EL (cell line): ENCODE measurements around the gene HNRNPUL1.
A peak's percentile ranks its signal among the peaks of the same experiment; 100 is the strongest.
"Not testable (repeated sequence)": the region's sequence is repeated elsewhere in the genome, so short reads cannot be mapped to it uniquely, and the experiment has no call there.

Experiments
- DNase-seq: peaks from one replicate; pipeline ENCODE4 v3.0.0-alpha.2; 2016

The HNRNPUL1 gene

DNA sequence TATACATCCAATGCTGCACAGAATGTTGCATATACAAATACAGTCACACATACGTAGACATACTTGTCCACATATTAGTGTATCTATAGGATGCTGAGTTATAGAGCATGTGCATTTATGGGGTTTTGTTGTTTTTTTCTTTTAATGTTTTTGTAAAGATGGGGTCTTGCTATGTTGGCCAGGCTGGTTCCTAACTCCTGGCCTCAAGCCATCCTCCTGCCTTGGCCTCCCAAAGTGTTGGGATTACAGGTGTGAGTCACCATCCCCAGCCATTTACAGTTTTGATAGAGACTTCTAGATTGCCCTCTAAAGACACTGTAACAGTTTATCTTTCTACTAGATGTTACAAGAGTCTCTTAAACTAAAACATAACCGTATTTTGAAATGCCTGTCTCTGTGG, 14.3 kb downstream of the HNRNPUL1 start:
- DNase-seq: no peak

DNA sequence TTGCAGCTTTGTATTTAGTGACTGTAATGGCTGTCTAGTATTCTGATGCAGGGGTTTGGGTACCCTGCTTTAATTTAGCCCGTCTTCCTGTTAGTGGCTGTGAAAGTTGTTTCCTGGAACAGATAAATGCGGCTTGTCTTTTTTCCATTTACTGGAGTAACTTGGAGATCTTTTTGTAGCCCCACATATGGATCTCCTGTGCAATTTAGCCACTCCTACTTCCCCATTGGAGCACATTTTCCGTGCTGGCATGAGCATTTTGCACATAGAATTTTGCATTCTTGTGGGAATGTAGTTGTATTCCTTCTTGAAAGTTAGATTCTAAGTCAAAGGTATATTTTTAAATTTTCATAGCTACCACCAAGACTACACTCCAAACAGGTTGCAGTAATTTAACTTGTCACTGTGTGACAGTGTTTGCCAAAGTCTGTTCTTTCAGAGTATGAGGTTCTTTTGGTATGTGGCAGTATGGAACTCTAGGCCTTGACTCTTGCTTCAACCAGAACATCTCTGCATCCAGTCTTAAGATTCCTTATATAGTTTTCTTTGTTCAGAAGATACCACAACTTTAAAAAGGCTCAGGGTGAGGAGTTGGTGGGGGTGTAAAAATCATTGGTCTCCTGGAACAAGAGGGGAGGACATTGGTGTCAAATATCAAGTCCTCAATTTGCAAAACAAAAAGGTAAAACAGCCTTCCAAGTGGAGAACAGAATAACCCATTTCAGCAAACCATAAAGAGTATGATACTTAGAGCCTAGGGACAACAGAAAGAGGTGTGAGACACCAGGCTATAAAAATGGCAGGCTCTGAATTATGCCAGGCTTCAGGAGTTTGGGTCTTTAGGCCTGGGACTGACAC, 24.7 kb downstream of the HNRNPUL1 start:
- no peak for DNase-seq

DNA sequence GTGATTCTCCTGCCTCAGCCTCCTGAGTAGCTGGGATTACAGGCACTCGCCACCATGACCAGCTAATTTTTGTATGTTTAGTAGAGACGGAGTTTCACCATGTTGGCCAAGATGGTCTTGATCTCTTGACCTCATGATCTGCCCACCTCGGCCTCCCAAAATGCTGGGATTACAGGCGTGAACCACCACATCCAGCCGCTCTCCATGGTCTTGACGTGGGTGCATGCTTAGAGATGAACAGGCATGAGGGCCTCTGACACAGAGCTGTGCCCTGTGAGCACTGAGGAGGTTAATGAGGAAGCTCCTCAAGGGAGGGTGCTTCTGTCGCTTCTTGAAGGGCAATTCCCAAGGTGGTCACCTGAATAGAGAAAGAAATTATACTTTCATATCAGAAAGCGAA, 25.6 kb downstream of the HNRNPUL1 start:
- not testable (repeated sequence) for DNase-seq

DNA sequence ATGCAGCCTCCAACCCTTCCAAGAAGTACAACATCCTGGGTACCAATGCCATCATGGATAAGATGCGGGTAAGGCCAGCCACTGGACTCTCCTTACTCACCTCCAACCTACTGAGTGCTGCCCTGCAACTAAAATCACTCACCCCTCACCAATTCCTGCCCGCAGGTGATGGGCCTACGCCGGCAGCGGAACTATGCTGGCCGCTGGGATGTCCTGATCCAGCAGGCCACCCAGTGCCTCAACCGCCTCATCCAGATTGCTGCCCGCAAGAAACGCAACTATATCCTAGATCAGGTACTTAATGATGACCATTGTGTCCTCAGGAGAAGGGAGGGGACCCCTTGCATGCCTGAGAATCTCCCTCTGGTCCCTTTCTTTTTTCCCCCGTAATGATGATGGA, 30.2 kb downstream of the HNRNPUL1 start:
- DNase-seq: no peak

DNA sequence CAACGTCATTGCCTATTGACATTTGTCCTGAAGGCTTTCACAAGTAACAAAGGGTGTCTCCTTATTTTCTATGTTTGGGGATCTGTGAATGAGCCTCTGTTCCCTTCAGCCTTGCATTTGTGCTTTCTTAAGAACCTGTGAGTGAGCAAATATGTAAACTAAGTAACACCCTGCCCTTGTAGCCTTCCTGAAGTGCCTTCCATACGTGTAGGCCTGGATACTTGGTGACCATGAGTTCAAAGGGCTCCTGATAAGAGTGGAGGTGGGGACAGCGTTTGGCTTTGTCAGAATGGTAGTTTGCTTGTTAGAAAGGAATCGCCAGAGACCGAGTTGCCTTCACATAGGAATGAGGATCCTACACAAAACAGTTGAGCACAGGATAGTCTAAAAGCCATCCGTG, 31.3 kb downstream of the HNRNPUL1 start:
- no peak for DNase-seq

DNA sequence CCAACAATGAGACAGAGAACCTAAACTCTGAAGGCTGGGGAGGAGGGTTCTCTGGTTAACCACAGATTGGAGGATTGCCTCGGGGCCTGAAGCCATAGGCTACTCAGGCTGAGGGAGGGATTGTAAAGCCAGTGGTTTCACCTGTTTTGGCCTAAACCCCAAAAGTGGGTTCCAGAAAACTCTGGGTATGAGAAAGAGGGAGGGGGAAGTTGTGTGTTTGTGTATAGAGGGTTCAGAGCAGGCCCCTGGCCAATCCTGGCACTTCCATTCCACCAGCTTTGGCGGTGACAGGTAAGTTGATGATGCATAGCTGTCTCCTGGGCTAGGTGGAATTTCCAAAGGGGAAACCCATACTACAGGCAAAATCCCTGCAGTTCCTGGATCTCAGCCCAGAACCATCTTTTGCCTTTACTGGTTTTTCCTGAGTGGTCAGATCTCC, 32.3 kb downstream of the HNRNPUL1 start:
- no peak for DNase-seq

DNA sequence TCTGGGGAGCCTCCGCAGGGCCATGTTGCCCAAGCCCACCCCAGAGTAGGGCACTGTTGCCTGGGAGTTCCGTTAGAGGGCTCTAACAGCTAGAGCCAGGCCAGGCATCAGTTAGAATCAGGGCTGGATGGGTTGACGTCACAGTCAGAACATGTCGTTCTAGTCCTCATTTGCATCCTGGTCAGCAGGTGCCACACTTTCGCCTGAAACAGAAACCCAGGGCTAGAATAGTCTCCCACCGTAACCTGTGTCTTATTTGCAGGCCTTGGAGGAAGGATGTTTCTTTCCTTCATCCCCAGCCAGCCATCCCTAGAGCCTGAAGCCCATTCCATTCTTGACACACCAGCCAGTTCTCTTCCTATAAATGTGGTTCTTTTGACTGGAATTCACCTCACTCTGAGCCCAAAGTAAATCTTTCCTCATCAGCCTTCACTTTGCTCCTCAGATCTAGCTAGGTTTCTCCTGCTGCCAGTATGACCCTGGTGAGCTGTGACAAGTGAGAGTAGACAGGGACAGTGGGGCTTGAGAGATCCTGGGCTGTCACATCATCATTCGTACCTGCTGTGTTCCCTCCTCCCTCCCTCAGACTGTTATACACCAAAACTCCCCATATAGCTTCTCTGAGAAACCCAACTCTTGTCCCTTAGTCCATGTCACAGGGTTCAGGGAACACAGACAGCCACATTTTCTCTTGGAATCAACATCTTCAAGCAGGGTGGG, 33.6 kb downstream of the HNRNPUL1 start:
- DNase-seq: no peak

DNA sequence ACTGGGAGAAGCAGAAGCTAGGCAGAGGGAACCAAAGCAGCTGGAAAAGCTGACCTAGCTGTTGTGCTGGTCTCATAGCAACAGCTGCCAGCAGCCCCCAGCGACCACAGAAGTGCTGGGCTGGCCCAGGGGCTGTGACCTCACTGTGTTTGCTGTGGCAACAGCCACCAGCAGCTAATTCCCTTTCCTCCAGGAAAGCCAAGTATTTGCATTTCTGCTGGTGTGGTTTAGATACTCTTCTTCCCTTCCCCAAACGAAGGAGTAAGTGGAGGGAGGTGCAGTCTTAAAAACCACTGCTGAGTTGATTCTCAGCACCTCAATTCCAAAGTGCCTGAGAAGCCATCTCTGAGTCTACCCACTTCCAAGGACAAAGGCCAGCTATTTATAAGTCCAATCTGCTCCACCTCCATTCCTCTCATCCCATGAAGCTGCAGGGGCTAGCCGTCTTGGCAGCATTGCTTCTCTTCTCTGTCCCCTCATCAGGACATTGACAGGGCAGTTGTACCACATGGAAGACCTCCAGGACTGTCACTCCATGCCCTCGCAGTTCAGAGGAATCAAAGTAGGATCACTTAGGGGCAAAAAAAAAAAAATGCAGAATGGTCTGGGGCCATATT, 34.3 kb downstream of the HNRNPUL1 start:
- peak; percentile 44 for DNase-seq

DNA sequence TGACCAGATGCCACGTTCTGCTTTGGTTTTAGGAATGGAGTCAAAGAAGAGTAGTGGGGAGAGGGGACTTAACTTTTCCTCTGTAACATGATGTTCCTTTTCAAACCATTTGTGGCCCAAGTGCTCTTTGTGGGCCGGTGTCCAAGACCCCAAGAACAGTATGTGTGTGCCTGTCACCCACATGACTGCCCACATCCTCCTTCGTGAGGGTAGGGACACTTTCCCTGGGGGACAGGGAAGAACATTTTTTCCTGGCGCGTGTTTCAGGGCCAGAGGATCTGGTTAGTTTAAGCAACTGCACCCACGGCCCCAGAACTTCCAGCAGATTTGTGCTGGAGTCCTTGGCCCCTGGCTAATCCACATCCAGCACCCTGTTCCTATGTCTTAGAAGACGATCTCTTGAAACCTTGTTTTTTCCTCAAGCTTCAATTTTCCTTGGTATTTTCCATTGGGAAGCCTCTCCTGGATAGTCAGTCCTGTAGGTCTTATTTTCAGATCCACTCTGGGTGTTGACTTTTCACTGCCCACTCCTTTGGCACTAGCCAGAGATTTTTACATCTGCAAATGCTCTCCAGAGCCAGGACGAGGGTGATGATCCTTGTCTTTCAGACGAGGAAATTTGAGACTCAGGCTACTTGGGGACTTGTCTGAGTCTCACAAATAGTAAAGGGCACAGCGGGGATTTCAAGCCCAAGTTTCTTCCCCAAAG, 35.0 kb downstream of the HNRNPUL1 start:
- no peak for DNase-seq

DNA sequence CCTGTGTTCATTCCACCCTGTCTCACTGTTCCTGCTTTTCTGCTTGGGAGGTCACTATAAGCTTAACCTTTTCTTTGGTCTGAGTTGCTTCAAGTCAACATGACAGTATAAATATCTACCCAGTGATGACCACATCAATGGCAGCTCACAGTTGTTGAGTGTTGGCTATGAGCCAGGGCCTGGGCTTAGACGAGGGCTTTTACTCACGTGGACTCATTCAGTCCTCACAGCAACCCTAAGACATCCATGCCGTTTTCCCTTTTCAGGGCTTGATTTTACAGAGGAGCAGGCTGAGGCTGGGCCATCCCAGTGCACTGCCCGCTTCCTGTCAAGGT, 35.5 kb downstream of the HNRNPUL1 start:
- peak; percentile 53 for DNase-seq

DNA sequence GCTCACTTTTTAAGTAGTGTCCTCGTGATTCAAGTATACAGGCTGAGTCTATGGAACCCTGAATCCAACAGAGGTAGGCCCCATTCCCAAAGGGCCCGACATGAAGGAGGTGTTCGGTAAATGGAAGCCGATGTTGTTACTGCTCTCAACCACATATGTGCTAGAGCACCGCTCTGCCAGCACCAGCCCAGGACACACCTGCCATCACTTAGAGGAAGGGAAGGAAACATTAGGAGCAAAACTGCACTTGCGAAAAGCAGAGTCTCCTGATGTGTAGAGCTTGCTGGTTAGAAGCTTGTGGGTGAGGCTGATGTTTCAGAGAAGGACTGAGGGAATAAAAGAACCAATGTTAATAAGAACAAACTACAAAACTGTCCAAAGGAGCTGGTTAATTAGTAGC, 36.4 kb downstream of the HNRNPUL1 start:
- DNase-seq: no peak

DNA sequence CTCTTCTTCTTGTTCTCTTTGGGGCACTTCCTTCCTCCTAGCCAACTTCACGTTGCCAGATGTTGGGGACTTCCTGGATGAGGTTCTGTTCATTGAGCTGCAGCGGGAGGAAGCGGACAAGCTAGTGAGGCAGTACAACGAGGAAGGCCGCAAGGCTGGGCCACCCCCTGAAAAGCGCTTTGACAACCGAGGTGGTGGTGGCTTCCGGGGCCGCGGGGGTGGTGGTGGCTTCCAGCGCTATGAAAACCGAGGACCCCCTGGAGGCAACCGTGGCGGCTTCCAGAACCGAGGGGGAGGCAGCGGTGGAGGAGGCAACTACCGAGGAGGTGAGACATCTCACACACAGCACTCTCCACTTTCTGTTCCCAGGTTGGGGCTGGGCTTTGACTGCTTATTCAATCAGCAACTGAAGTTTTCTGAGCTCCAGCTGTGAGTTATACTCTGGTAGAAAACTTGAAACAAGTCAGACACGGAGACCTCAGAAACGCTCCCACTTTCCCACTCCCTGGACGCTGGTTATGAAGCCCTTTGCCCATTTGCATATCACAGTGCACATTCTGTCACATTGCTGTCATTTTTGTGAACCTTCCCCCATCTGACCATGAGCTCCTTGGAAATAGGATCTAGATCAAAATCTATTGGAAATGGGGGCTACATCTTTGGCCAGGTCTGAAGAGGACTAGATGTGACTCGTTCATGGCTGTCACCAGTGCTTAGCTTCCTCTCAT, 38.6 kb downstream of the HNRNPUL1 start:
- no peak for DNase-seq

DNA sequence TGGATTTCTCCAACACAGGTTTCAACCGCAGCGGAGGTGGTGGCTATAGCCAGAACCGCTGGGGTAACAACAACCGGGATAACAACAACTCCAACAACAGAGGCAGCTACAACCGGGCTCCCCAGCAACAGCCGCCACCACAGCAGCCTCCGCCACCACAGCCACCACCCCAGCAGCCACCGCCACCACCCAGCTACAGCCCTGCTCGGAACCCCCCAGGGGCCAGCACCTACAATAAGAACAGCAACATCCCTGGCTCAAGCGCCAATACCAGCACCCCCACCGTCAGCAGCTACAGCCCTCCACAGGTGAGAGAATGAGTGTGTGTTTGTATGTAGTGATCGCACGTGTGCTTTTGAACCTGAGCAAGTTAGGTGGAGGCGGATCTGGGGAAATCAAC, 39.8 kb downstream of the HNRNPUL1 start:
- no peak for DNase-seq

DNA sequence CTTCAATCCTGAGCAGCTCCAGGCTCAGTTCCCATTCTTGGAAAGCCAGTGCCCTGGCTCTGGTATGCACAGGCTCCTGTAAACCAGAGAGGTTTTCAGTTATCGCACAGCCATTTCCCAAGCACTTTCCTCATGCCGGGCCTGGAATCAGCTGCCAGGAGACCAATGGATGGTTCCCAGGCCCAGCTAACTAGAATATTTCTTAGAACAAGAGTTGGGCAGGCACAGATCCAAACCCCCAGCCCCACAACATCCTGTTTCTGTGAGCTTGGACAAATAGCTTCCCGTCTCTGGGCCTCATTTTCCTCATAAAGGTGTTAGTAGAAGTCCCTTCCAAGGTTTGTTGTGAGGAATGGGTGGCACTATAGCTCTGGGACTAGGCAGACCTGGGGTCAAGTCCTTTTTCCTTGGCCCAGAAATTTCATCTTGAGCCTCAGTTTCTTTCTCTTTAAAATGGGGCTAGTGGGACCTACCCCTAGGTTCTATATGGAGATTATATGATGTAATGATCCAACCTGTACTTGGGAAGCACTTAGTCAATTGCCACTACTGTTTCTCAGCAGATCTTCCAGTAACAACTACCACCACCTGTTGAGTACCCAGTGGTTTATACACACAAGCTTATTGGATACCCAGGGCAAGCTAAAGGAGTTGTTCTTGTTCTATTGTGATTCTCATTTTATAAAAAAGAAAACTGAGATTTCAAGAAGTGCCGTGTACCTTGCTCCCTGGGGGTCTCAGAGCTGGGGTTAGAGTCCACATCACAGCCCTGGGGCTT, 40.7 kb downstream of the HNRNPUL1 start:
- DNase-seq: no peak

DNA sequence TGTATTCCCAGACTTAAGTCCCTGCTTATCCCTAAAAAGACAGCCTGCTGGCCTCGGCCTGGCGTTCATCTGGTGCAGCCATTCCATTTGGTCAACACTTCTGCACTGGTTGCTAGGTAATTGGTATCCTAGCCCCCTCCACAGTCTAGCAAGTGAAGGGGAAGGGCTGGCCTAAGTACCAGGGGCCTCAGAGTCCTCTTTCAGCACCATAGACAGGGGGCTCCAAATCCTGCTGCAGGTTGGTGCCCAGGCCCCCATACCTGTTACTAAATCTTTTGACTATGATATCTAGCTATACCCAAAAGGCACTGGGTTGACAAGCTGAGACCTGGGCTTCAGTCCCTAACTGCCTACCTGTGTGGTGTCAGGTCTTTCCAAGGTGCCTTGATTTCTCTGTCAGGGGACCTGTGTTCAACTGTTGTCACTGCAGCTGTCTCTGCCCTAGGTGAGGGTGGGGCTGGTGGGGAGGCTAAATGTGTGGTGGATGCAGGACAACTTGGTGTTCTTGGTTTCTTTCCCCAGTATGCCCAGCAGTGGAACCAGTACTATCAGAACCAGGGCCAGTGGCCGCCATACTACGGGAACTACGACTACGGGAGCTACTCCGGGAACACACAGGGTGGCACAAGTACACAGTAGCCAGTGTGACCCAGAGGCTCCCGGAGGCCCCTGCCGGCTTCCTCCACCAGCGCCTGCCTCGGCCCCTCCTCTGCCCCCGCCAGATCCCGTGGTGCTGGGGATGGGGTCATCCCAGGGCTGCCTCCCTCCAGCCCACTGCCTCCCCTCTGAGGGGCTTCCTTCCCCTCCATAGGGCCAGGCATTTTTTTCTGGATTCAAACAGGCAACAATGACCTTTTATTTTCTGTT, 42.0 kb downstream of the HNRNPUL1 start:
- no peak for DNase-seq

DNA sequence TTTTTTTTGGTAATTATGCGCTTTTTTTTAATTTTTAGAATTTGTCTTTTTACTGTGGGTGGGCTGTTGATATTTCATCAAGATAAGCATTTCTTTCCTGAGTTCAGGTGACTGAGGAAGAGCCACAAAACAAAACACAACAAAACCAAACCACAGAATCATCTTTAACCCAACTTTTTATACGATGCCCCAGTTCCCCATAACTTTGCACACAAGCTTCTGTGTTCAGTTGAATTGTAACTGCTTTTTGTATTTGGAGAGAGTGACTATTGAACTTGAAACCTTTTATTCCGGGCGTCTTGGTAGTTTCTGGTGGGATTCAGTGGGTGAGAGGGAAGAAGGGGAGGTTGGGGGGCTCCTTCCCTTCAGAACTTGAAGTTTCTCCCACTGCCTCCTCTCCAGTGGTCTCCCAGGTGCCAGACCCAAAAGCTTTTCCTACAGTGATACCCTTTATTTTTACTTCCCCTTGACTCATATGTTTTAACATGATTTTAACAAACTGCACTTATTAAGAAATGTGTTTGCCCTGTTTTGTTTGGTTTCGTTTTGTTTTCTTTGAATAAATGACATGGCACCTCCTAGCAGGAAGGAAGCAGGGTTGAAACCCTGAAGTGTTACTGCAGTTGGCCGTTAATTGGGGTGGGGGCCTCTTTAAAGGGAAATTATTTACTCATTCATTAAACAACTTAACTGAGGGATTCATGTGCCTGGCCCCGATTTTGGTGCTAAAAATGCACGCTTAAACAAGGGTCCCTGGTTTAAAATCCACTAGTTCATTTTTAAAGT, 43.1 kb downstream of the HNRNPUL1 start:
- no peak for DNase-seq

DNA sequence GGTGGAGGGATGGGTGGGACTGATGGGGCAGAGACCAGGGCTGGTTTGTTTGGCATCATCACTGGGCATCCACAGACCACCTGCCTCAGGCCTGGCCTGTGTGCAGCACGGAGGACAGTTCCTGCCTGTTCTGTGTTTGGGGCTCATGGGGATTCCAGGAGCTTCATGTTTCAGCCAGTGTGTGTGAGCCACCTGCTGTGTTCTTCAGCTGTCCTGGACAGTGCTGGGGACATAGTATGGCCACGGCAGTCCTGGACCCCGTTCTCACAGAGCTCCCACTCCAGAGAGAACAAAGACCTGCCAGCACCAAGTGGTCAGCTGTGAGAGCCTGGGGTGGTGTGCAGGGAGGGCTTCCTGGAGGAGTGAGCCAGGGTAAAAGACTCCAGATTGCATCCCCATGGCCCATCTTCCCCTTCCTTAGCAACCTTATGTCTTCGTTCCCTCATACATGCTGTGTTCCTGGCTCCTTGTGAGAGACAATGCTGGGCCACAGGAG, 43.8 kb downstream of the HNRNPUL1 start:
- no peak for DNase-seq

DNA sequence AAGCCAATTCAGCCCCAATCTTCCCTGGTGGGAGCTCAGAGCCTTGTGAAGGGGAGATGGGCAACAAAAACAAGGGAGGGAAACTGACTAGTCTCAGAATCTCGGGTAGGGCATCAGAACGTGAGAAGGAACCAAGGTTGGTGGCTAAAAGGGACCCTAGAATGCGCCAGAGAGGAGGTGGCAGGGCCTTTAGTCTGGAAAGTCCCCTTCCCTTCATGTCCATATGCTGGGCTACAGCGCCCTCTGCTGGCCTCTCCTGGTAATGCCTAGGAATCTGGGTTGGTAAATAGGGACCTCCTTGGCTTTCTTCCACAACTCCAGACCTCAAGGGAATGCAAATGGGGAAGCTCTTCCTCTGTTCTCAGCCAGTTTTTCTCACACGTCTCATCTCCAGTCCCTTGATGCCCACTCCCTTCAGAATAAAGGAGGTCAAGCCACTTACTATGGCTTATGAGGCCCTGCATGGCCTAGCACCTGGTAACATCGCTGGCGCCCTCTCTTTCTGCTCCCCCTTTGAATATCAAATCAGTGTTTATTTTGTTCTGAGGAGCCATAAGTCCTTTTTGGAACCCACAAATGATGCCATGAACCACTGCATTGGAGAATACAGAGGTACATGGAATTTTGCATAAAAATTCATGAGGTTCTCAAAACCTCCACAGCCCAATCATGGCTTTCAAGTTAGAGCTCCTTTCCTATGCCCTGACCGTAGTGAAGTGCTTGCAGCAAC, 44.4 kb downstream of the HNRNPUL1 start:
- DNase-seq: peak; percentile 89
